CMK (cell line): ENCODE data around the gene EYA2.

Experiments
- DNase-seq: peaks from one replicate; pipeline ENCODE4 v3.0.0-alpha.2; 2010; ENCODE audit warnings: low read depth

Gene EYA2

DNA sequence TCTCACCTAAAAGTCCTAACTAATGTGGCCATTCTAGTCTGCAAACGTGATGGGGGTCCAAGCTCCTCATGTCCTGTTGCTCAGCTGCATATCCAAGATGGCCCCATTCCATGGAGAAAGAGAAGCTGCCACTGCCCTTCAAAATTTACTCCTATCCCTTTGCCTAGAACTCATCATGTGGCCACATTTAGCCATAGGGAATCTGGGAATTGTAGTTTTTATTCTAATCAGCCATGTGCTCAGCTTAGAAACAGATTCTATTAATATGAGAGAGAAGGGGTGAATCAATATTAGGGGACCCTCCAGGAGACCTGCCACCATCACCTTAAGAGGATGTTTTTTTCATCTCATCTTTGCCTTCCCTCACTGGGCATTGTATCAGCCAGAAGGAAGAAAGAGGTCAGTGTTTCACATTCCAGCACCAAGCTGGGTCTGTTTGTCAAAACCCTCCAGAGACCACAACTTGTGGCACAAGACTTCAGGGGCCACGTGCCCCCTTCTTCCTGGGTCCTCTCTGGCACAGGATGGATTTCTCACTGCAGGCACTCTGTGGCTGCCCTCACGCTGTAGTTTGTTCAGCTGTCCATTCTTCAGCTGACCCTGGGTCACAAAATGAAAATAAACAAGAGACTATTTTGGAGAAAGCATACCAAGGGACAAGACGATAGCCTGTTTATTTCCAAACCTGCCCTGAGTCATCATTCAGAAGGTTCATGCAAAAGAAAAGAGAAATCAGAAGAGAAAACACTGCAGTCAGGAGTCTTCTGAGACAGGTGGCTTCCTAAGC is 172.0 kb downstream of the EYA2 start:
- DNase-seq, result no peak

GRCh38 chr20:47067776-47068175 is 173.1 kb downstream of the EYA2 start:
- no peak for DNase-seq

DNA sequence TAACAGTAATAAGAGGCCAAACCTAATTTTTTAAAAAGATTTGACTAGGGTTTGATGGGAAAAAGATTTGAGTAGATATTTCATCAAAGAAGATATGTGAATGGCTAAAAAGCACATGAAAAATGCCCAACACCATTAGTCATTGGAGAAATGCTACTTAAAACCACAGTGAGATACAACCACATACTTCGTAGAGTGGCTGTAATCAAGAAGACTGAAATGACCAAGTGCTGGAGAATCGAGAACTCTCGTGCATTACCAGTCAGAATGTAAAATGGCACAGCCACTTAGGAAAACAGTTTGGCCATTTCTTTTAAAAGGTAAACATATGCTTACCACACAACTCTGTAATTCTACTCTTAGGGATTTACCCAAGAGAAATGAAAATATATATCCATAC is 175.5 kb downstream of the EYA2 start:
- DNase-seq, result no peak

DNA sequence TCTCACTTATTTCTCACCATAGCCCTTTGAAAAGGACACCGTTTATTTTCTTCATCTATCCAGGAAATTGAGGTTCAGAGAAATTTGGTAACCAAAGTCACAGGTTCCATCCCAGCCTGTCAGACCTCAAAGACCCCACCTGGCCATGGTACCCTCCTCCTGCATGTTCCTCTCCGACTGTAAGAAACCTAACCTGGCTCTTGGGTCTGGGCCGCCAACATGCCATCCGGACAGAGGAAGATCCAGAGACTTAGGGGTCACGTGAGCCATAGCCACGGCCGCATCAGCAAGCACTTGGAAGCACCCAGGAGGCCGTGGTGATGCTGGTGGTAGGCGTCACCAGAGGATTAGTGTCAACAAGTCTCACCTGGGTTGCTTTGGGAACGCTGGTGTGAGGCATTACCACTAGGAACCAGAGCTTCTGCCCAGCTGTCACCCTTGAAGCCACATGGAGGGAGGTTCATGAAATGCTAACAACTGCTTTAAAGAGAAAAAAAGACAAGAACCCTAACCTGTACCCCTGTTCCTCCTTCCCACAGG is 177.1 kb downstream of the EYA2 start:
- DNase-seq, result no peak

DNA sequence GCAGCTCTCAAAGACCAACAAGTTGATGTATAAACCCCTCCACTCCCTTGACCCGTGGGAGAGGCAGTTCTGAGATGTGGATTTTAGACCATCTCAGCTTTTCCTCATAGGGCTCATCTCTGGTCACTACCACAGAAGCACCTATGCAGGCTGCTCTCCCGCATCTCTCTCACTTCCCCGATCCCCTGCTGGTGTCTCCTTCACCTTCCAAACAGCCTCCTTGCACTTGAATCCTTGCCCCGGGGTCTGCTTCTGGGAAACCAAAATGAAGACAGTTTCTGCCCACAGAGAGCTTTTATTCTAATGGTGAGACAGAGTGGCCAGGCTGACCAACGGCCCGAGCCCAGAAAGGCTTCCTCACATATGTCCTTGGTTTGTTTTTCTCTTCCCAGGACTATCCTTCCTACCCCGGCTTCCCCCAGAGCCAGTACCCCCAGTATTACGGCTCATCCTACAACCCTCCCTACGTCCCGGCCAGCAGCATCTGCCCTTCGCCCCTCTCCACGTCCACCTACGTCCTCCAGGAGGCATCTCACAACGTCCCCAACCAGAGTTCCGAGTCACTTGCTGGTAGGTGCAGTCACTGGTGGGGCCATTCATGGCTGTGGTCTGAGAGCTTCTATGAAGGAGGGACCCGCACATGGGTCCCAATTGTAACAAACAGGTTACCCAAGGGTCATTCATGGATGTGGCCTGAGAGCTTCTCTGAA is 179.3 kb downstream of the EYA2 start:
- DNase-seq, result no peak

GRCh38 chr20:47075263-47075662 is 180.6 kb downstream of the EYA2 start:
- DNase-seq, result no peak

- no peak for DNase-seq
Measured at GRCh38 chr20:47079047-47079446, 184.4 kb downstream of the EYA2 start.

DNA sequence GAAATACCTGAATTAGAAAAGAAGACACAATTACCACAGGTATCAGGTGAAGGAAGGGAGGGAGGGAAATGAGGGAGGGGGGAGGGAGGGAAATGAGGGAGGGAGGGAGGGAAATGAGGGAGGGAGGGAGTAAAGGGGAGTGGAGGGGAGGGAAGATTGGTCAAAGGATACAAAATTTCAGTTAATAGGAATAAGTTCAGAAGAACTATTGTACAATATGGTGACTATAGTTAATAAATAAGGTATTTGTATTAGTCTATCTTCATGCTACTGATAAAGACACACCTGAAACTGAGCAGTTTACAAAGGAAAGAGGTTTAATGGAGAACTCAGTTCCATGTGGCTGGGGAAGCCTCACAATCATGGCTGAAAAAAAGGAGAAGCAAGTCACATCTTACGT is 185.7 kb downstream of the EYA2 start:
- DNase-seq, result no peak

DNA sequence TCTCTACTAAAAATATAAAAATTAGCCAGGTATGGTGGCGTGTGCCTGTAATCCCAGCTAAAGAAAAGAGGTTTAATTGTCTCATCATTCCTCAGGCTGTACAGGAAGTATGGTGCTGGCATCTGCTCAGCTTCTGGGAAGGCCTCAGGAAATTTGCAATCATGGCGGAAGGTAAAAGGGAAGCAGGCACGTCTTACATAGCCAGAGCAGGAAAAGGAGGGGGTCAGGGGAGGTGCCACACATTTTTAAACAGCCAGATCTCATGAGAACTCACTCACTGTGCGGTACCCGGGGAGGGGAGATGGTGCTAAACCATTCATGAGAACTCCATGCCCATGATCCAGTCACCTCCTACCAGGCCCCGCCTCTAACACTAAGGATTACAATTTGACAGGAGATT is 191.7 kb downstream of the EYA2 start:
- no peak for DNase-seq

- DNase-seq, result no peak
Measured at GRCh38 chr20:47088335-47088734, 193.7 kb downstream of the EYA2 start.

GRCh38 chr20:47089151-47089550 is 194.5 kb downstream of the EYA2 start:
- DNase-seq, result no peak

- DNase-seq, result no peak
Measured at GRCh38 chr20:47090835-47091234, 196.2 kb downstream of the EYA2 start.

DNA sequence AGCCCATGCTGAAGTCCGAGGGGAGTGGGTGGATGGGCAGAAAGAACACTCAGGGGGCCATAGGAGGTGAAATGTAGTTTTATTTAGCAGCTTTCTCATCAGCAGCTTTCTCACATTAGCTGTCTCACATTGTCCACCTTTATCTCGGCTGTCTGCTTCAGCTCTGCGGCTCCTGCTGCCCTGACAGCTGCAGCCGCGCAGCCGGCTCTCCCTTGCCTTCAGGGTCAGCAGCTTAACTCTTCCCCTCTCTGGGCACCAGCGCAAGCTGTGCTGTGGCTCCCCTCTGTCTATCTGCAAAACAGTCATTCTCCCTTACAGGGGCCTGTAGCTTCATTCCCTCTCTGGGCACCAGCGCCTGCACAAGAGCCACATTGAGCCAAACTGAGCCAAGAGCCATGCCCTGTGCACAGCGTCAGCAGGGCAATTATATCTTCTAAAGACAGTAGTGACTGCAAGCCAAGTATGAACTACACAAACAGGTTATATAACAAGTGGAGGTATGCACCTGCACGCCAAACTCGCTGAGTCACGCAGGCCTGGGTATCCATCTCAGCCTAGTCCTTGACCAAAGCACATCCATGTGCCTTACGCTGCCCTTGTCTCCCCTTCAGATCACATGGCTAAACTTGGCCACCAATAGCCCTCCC is 198.8 kb downstream of the EYA2 start:
- DNase-seq, result no peak

DNA sequence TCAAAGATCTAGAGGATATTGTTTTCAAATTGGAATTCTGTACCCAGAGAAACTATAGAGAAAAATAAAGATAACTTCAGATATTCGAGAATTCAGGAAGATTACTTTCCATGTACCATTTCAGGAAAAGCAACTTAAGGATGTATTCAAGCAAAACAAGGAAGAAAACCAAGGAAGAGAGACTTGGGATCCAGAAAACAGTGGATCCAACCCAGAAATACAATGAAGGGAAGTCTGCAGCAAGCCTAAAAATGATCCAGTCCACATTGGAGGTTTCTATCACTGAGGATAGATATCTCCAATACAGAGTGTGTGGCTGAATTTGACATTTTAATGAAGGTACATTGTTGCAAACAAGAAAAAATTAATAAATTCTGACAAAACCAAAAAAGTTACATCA is 201.0 kb downstream of the EYA2 start:
- DNase-seq, result no peak

DNA sequence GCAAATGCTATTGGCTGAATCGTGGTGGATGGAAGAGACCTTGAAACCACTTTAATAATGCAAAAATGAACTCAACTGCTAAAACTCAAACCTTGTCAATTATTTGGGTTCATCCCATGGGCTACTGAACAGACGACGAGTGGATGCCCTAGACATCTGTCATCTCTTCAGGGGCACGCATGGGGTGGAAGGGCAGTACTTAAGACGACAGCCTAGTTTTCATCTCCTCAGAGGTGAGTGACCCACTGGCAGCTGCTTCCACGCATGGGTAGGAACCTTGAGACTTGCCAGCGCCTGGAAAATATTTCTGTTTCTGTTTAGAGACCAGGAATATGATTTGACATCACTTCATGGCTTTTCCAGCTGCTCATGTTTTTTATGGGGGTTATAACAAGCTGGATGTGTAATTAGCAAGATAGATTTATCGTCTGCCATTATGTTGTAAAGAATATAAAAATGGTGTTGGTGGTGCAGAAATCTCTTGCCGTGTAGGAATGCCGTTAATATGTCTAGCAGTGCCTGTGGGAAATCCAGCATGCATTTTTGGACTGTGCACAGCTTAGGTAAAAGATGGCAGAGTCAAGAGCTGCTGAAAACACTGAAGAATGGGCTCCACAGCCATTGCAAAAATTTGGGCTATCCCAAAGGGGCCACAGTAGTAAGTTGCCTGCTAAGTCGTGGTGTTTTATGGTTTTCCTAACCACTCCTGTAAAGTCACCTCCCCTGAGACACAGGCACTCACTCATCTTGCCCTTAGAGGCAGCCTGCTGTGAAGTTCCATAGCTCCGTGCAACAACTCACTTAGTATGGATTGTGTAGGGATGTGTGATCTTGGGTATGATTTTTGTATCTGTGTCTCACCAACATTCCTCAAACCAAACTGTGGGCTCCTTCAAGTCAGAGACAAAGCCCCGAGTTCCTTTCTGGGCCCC is 203.3 kb downstream of the EYA2 start:
- DNase-seq, result no peak

GRCh38 chr20:47099093-47099492 is 204.4 kb downstream of the EYA2 start:
- DNase-seq, result no peak

- DNase-seq, result no peak
Measured at GRCh38 chr20:47099825-47100441, 205.3 kb downstream of the EYA2 start.

- no peak for DNase-seq
Measured at GRCh38 chr20:47102629-47103028, 208.0 kb downstream of the EYA2 start.

DNA sequence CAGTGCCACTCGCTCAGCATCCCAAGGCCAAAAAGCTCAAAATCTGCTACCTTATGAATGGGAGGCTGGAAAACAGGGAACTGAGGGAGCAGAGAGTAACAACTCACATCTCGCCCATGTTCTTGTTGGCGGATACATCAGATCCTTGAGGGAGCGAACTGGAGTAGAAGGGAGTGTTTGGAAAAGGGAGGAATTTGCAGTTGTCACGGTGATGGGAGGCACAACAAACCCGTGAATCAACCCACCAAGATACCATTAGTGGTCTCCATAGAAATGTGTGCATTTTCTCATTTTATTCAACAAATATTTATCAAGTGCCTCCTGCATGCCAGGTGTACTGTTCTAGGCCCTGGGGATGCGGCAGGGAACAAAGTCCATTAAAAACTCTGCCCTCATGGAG is 212.1 kb downstream of the EYA2 start:
- no peak for DNase-seq

- DNase-seq, result no peak
Measured at GRCh38 chr20:47108994-47109393, 214.4 kb downstream of the EYA2 start.

DNA sequence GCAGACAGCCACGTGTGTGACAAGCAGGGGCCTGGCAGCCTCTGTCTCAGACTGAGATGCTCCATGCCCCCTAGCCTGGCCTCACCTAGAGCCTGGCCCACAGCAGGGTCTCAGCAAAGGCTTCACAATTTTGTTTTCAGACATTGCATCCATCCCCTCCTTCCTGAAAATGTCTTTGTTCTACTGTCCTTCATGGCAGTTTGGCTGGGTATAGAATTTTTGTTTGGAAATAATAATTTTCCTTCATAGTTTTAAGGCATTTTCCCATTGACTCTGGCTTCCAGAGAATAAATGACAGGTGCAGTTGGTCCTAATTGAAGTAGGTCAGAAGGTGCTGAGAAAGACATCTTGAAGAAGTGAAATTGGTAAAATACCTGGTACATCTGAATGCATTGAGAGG is 216.2 kb downstream of the EYA2 start:
- DNase-seq, result no peak
